PC-3 (cell line): ENCODE measurements around the gene KLB. TPM values are rescaled to one million over a fixed set of nuclear protein-coding genes. Genes with fewer than 3 reads are reported as not detected.

Source experiments
- ATAC-seq: fragments of 200-7000 bp; cut with Tn5 transposase; 2 replicates; pipeline ENCODE4 v1.9.1; 2020; ENCODE audit warnings: mild to moderate bottlenecking, moderate library complexity
- BruUV-seq: library from RNA; stranded (reverse); fragments of 400-500 nt; replicated peaks from 2 replicates; lab custom pipeline; 2021; lab: Mats Ljungman, UMichigan
- CTCF ChIA-PET: fragments of 300-600 bp; sonication (Branson Sonifier 250); formaldehyde crosslinking; loops from one replicate; lab custom pipeline; 2022; ENCODE audit warnings: antibody characterized with exemption; lab: Charles Lee
- POLR2A ChIA-PET: fragments of 300-600 bp; sonication (Branson Sonifier 250); formaldehyde crosslinking; loops from one replicate; lab custom pipeline; 2022; ENCODE audit warnings: antibody characterized with exemption; ENCODE audit not compliant: unreplicated experiment; lab: Charles Lee
- DNase-seq: peaks from one replicate; pipeline ENCODE4 v3.0.0-alpha.2; 2015
- H2AFZ ChIP-seq: fragments of 300-600 bp; sonication (generic); 2 replicates; pipeline ENCODE4 v1.6.0; 2016; ENCODE audit warnings: antibody characterized with exemption, low read length
- H3F3A ChIP-seq: fragments of 300-600 bp; sonication (generic); one replicate; pipeline ENCODE4 v1.6.0; 2017; ENCODE audit warnings: antibody characterized with exemption, low read length, control low read depth, mild to moderate bottlenecking; ENCODE audit not compliant: unreplicated experiment
- H3K27ac ChIP-seq: fragments of 300-600 bp; sonication (generic); 2 replicates; pipeline ENCODE4 v1.5.1; 2016; ENCODE audit warnings: mild to moderate bottlenecking, low read length
- H3K27me3 ChIP-seq: fragments of 300-600 bp; sonication (generic); 2 replicates; pipeline ENCODE4 v1.6.1; 2016; ENCODE audit warnings: low read length, mixed read lengths
- H3K36me3 ChIP-seq: fragments of 300-600 bp; sonication (generic); 2 replicates; pipeline ENCODE4 v1.6.1; 2016; ENCODE audit warnings: low read depth, mixed run types, low read length, mixed read lengths
- H3K4me1 ChIP-seq: fragments of 300-600 bp; sonication (generic); 2 replicates; pipeline ENCODE4 v1.5.1; 2016; ENCODE audit warnings: low read length; ENCODE audit not compliant: insufficient read depth
- H3K4me2 ChIP-seq: fragments of 300-600 bp; sonication (generic); 2 replicates; pipeline ENCODE4 v1.6.0; 2016; ENCODE audit warnings: low read length
- H3K4me3 ChIP-seq: fragments of 300-600 bp; sonication (generic); 2 replicates; pipeline ENCODE4 v1.5.1; 2016; ENCODE audit warnings: mild to moderate bottlenecking, low read length, mixed read lengths
- H3K79me2 ChIP-seq: fragments of 300-600 bp; sonication (generic); 2 replicates; pipeline ENCODE4 v1.6.1; 2017; ENCODE audit warnings: low read length, mixed read lengths
- H3K9ac ChIP-seq: fragments of 300-600 bp; sonication (generic); 2 replicates; pipeline ENCODE4 v1.6.0; 2016; ENCODE audit warnings: mild to moderate bottlenecking, low read length
- H3K9me2 ChIP-seq: fragments of 300-600 bp; sonication (generic); replicated peaks from 2 replicates; pipeline ENCODE4 v1.6.1; 2016; ENCODE audit warnings: mixed run types, low read length, mixed read lengths
- H3K9me3 ChIP-seq: fragments of 300-600 bp; sonication (generic); 2 replicates; pipeline ENCODE4 v1.6.1; 2016; ENCODE audit warnings: low read length, mixed read lengths
- H4K20me1 ChIP-seq: fragments of 300-600 bp; sonication (generic); 2 replicates; pipeline ENCODE4 v1.6.1; 2016; ENCODE audit warnings: low read length, mixed read lengths
- EZH2 ChIP-seq: fragments of 300-600 bp; sonication (generic); IDR thresholded peaks from one replicate; pipeline ENCODE4 v1.6.1; 2017; ENCODE audit warnings: antibody characterized with exemption, mild to moderate bottlenecking, low read length; ENCODE audit not compliant: unreplicated experiment
- EZH2phosphoT487 ChIP-seq: fragments of 300-600 bp; sonication (generic); IDR thresholded peaks from 2 replicates; pipeline ENCODE4 v1.6.1; 2018; ENCODE audit warnings: mild to moderate bottlenecking, antibody characterized with exemption, low read length, borderline replicate concordance
- intact Hi-C: fragments of 100-400 bp; cut with micrococcal nuclease; formaldehyde crosslinking; loops from 2 replicates; pipeline ENCODE4 v1.9.0; 2023
- total RNA-seq: library from RNA; depleted of rRNA; stranded (reverse); fragments of >200 nt; gene quantifications from 2 replicates; pipeline ENCODE4 v1.2.3, GENCODE V29; 2014
- TF ChIP-seq, protein P1 (sequence below): fragments of 300-600 bp; sonication (generic); conservative IDR thresholded peaks from 2 replicates; pipeline ENCODE4 v1.5.1; 2017; ENCODE audit warnings: antibody characterized with exemption, low read depth, mild to moderate bottlenecking, low read length

KLB gene
- total RNA-seq, 1 experiment from 2014 or later = not detected

DNA sequence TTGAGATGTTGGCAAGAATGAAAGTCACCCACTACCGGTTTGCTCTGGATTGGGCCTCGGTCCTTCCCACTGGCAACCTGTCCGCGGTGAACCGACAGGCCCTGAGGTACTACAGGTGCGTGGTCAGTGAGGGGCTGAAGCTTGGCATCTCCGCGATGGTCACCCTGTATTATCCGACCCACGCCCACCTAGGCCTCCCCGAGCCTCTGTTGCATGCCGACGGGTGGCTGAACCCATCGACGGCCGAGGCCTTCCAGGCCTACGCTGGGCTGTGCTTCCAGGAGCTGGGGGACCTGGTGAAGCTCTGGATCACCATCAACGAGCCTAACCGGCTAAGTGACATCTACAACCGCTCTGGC is 39.7 kb downstream of the KLB start:
- no TSS peak for BruUV-seq
- Histone ChIP-seq H3K4me2 (no peak overlapping the region), H3K27ac (no peak overlapping the region), H3K36me3 (no peaks in the 10 kb centered on the region; the same call in 1 of the 2 replicates), H3K9me3 (no peaks in the 10 kb centered on the region), H3K4me3 (no peak overlapping the region), H3K9me2 (no peaks in the 10 kb centered on the region), H4K20me1 (no peaks in the 10 kb centered on the region), H3K4me1 (no peaks in the 10 kb centered on the region), H2AFZ (no peak overlapping the region), H3K27me3 (no peaks in the 10 kb centered on the region), H3K9ac (no peak overlapping the region), H3K79me2 (no peaks in the 10 kb centered on the region), H3F3A (peaks cover 13% of the 10 kb centered on the region)
- ATAC-seq = no peak; the same call in 1 of the 2 replicates
- ChIA-PET POLR2A (no interaction called here), CTCF (interaction anchor here (0.6 kb wide), 1 partner anchor 81 kb away, joined by 7 read pairs; no protein-coding TSS in a partner anchor)
- TF ChIP-seq EZH2 = no peak
- TF ChIP-seq EZH2phosphoT487 = no peak
- TF ChIP-seq, protein P1, sequence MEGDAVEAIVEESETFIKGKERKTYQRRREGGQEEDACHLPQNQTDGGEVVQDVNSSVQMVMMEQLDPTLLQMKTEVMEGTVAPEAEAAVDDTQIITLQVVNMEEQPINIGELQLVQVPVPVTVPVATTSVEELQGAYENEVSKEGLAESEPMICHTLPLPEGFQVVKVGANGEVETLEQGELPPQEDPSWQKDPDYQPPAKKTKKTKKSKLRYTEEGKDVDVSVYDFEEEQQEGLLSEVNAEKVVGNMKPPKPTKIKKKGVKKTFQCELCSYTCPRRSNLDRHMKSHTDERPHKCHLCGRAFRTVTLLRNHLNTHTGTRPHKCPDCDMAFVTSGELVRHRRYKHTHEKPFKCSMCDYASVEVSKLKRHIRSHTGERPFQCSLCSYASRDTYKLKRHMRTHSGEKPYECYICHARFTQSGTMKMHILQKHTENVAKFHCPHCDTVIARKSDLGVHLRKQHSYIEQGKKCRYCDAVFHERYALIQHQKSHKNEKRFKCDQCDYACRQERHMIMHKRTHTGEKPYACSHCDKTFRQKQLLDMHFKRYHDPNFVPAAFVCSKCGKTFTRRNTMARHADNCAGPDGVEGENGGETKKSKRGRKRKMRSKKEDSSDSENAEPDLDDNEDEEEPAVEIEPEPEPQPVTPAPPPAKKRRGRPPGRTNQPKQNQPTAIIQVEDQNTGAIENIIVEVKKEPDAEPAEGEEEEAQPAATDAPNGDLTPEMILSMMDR = no peak
- DNase-seq = no peak
- intact Hi-C loops = loop anchor here (10.0 kb wide), 1 partner anchor 132 kb away; no protein-coding TSS in a partner anchor

DNA sequence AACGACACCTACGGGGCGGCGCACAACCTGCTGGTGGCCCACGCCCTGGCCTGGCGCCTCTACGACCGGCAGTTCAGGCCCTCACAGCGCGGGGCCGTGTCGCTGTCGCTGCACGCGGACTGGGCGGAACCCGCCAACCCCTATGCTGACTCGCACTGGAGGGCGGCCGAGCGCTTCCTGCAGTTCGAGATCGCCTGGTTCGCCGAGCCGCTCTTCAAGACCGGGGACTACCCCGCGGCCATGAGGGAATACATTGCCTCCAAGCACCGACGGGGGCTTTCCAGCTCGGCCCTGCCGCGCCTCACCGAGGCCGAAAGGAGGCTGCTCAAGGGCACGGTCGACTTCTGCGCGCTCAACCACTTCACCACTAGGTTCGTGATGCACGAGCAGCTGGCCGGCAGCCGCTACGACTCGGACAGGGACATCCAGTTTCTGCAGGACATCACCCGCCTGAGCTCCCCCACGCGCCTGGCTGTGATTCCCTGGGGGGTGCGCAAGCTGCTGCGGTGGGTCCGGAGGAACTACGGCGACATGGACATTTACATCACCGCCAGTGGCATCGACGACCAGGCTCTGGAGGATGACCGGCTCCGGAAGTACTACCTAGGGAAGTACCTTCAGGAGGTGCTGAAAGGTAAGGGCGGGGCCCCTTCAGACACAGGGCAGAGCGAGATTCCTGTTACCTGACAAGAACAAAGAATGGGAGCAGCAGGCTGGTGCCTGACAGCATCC is 40.3 kb downstream of the KLB start:
- ATAC-seq (peak; percentile 60), DNase-seq (peak; percentile 18)
- TF ChIP-seq EZH2phosphoT487 (no peak), EZH2 (no peak)
- TF ChIP-seq, protein P1 = no peak
- Histone ChIP-seq H3K9ac (no peak overlapping the region), H3K27ac (no peak overlapping the region), H3K79me2 (no peaks in the 10 kb centered on the region), H4K20me1 (no peaks in the 10 kb centered on the region), H3K9me2 (no peaks in the 10 kb centered on the region), H3K36me3 (peaks cover 3% of the 10 kb centered on the region), H3F3A (peaks cover 13% of the 10 kb centered on the region), H3K4me1 (no peaks in the 10 kb centered on the region), H3K4me3 (no peak overlapping the region), H2AFZ (no peak overlapping the region), H3K4me2 (peak overlapping the region; percentile 52), H3K27me3 (no peaks in the 10 kb centered on the region), H3K9me3 (no peaks in the 10 kb centered on the region)
- POLR2A ChIA-PET = no interaction called here
- intact Hi-C loops = loop anchor here (10.0 kb wide), 1 partner anchor 132 kb away; no protein-coding TSS in a partner anchor
- BruUV-seq = no TSS peak
- CTCF ChIA-PET = interaction anchor here (0.6 kb wide), 1 partner anchor 82 kb away, joined by 7 read pairs; no protein-coding TSS in a partner anchor

DNA sequence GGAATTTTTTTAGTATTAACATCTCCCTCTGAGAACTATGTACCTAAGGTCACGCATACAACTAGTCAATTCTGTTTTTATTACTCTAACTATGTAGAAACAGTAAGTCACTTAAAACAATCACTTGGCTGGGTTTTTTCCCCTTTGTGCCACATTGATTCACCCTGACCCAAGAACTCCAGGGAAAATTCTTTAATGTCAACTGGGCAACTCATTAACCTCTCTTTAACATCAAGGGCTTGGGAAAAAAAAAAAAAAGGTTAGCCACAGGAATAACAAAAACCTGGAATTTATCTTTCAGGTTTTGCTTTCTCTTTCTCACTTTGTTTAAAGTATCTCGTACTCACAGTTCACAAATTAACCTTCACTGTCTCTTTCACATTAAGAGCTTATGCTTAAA is 43.9 kb downstream of the KLB start:
- Histone ChIP-seq H3K9ac (no peak overlapping the region), H4K20me1 (peaks cover 32% of the 10 kb centered on the region), H3K4me3 (no peak overlapping the region), H3K9me3 (no peaks in the 10 kb centered on the region), H3K9me2 (no peaks in the 10 kb centered on the region), H3K27me3 (no peaks in the 10 kb centered on the region), H2AFZ (no peak overlapping the region), H3F3A (peaks cover 20% of the 10 kb centered on the region), H3K4me2 (no peak overlapping the region), H3K27ac (no peak overlapping the region), H3K36me3 (peaks cover 36% of the 10 kb centered on the region), H3K79me2 (peaks cover 4% of the 10 kb centered on the region), H3K4me1 (no peaks in the 10 kb centered on the region)
- TF ChIP-seq EZH2 = no peak
- TF ChIP-seq EZH2phosphoT487 = no peak
- TF ChIP-seq, protein P1 = no peak
- BruUV-seq = no TSS peak
- ChIA-PET POLR2A (no interaction called here), CTCF (no interaction called here)
- intact Hi-C loops = no loop called here
- ATAC-seq (no peak), DNase-seq (no peak)
